NCI-H1694 (cell line): ENCODE results near the gene KCNK10.

ENCODE experiments used
- DNase-seq: peaks from one replicate; lab custom pipeline; 2025; lab: John Stamatoyannopoulos, UW

KCNK10 gene

GRCh38 chr14:88181072-88181471 is 142.0 kb downstream of the KCNK10 start:
- DNase-seq: no peak

- no peak for DNase-seq
Observed at GRCh38 chr14:88179716-88180115, 143.4 kb downstream of the KCNK10 start.

DNA sequence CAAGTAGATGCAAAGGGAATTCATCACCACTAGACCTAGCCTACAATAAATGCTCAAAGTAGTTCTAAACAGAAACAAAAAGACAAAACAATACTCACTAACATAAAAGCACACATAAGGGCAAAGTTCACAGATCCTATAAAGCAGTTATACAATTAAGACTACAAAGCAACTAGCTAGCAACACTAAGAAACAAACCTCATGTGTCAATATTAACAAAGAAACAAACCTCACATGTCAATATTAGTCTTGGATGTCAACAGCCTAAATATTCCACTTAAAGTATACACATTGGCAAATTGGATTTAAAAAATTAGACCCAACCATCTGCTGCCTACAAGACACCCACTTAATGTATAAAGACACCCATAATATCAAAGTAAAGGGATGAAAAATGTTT is 152.7 kb downstream of the KCNK10 start:
- DNase-seq: no peak

DNA sequence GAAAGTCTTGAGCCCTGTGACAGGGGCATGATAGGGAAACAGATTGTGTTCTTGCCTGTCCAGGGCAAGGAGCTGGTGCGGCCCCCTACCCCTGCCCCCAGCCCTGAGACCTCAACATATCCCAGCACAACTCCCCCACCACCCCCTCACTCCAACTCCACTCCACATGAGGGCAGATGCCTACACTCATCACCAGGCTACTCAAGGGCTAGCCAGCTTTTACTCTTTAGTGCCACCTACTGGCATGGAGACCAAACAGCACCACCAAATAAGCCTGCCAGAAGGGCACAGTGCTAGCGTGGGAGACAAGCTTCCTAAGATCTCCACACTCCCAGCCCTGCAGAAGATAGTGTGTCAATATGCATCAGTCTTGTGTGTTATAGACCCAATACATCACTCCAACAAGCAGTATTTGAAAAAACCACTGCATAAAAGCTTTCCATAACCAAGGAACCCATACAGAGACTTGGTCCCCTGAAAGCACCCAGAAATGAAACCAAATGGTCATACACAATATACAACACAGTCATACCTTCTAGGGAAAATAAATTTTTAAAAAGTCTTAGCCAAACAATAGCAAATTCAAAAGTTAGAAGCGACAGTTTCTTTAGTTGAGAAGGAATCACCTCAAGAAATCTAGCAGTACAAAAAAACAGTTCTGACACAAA is 154.4 kb downstream of the KCNK10 start:
- DNase-seq: peak; percentile 57

DNA sequence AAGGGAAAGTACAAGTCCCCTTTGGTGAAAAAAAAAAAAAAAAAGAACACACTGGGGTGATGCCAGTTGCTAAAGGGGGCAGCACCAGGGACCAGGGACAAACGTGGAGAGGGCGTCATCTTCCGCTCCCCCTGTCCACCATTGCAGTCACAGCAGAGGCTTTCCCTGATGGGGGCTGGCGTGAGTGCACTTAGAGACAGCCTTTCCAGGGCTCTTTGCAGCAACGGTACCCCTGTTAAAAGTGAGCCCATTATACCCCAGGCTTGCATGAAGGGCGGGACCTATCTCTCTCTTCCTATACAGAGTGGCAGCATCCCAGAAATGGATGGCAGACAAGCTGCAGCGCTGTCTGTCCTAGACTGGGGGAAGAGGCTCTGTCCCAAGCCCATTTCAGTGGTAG is 155.0 kb downstream of the KCNK10 start:
- no peak for DNase-seq

- DNase-seq: no peak
Observed at GRCh38 chr14:88166616-88167015, 156.5 kb downstream of the KCNK10 start.

- DNase-seq: no peak
Observed at GRCh38 chr14:88164906-88165534, 158.0 kb downstream of the KCNK10 start.

GRCh38 chr14:88163731-88164255 is 159.3 kb downstream of the KCNK10 start:
- no peak for DNase-seq

DNA sequence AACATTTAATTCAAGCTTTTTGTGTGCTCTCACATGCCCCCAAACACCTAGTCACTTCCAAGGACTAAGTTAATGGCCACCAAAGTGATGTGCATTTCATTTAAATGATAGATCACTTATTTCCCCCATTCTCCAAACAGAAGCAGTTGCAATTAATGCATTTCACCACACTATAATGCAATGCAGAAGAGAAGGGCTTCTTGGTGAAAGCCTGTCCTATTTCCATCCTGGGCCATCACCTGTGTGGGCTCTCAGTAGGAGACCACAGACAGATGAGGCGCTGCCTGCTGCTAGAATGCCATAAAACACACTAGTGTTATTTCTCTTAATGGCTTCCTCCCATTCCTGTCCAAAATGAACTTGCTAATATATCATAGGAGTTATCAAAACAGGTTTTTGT is 166.9 kb downstream of the KCNK10 start:
- no peak for DNase-seq

- DNase-seq: no peak
Observed at GRCh38 chr14:88154926-88155325, 168.1 kb downstream of the KCNK10 start.

DNA sequence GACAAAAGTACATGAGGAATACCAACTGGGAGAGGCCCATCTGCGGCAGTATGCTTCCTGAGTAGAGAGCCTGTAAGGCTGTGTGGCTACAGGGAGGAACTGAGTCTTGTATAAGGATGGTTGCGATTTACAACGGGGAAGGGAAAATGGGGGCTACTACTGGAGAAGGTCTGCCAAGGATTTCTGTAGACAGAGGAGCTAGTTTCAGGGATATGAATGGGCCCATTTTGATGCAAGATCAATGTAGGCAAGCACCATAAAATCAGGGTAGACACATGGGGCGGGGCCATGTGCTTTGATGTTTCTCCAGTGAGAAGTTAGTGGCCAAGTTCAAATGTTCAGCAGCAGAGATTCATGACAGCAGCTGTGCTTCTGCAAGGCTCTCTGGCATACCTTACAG is 168.7 kb downstream of the KCNK10 start:
- DNase-seq: no peak

- no peak for DNase-seq
Observed at GRCh38 chr14:88146881-88147649, 176.0 kb downstream of the KCNK10 start.

- no peak for DNase-seq
Observed at GRCh38 chr14:88143810-88144209, 179.3 kb downstream of the KCNK10 start.

DNA sequence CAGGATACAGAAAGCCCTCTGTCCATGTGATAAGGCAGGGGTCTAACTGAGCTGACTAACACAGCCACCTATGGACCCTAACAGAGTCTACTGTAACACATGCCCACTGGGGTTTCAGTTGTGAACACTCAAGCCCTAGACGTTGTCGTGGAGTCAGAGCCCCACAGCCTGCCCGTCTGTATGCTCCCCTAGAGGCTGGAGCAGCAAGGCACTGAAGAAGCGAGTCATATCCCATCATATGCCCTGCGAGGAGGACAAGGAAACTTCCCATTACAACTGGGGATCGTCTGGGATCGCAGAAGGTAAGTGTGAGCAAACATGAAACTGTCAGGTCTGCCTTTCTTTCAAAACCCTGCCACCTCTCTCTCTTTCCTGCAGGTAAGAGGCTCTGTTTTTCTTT is 180.1 kb downstream of the KCNK10 start:
- no peak for DNase-seq

GRCh38 chr14:88140874-88141273 is 182.2 kb downstream of the KCNK10 start:
- no peak for DNase-seq

DNA sequence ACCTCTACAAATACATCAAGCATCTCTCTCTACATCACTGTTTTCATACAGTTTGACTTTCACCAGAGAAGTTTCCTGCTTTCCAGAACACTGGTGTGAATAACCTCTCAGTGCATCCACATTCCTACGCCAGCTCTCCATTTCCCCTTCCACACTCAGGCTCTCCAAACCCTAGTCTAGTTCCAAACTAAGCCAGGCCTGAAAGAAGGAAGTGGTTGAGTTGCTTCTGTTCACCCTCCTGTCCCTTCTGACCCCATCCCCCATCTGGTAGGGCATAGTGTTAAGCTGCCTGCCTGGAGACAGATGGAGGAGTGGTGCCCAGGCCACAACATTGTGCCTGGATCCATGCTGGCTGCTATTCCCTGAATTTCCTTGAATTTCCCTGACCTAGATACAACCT is 185.7 kb downstream of the KCNK10 start:
- DNase-seq: no peak
